Activated B cell treated with CpG ODN at 0.5 μM for 24 hours (primary cell): ENCODE measurements around the gene IL6R. TPM values are rescaled to one million over a fixed set of nuclear protein-coding genes. Genes with fewer than 3 reads are reported as not detected.

Source experiments
- ATAC-seq: fragments of 200-7000 bp; cut with Tn5 transposase; one replicate; pipeline ENCODE4 v1.10.0; 2021; ENCODE audit warnings: low read depth, mild to moderate bottlenecking, moderate library complexity
- CTCF ChIA-PET: fragments of 350-600 bp; sonication (Branson Sonifier 250); formaldehyde crosslinking; loops from one replicate; lab custom pipeline; 2021; ENCODE audit warnings: antibody characterized with exemption; lab: Charles Lee
- POLR2A ChIA-PET: fragments of 350-600 bp; sonication (Branson Sonifier 250); formaldehyde crosslinking; loops from one replicate; lab custom pipeline; 2021; ENCODE audit warnings: antibody characterized with exemption; lab: Charles Lee
- DNase-seq: peaks from one replicate; pipeline ENCODE4 v3.0.0; 2022
- H3K27ac Mint-ChIP-seq: one replicate; pipeline ENCODE4 v1.8.0; 2020; ENCODE audit warnings: mixed read lengths
- H3K27me3 Mint-ChIP-seq: one replicate; pipeline ENCODE4 v1.8.0; 2021; ENCODE audit warnings: mixed read lengths
- H3K36me3 Mint-ChIP-seq: one replicate; pipeline ENCODE4 v1.8.0; 2021; ENCODE audit warnings: low read depth, mixed read lengths
- H3K4me1 Mint-ChIP-seq: one replicate; pipeline ENCODE4 v1.8.0; 2021; ENCODE audit warnings: mixed read lengths
- H3K4me3 Mint-ChIP-seq: one replicate; pipeline ENCODE4 v1.8.0; 2020; ENCODE audit warnings: mild to moderate bottlenecking, mixed read lengths
- H3K9me3 Mint-ChIP-seq: one replicate; pipeline ENCODE4 v1.8.0; 2020; ENCODE audit warnings: mixed read lengths
- CTCF ChIP-seq: fragments of 200-600 bp; IDR thresholded peaks from one replicate; pipeline ENCODE4 v1.8.0; 2022; ENCODE audit warnings: antibody characterized with exemption, mild to moderate bottlenecking
- intact Hi-C: fragments of 100-400 bp; cut with micrococcal nuclease; formaldehyde crosslinking; loops from one replicate; pipeline ENCODE4 v1.15.1; 2024
- total RNA-seq: library from RNA; stranded (reverse); gene quantifications from 2 replicates; pipeline ENCODE4 v1.2.3, GENCODE V29; 2022

Gene IL6R
- total RNA-seq, 1 donor from 2014 or later = 3.3 TPM

DNA sequence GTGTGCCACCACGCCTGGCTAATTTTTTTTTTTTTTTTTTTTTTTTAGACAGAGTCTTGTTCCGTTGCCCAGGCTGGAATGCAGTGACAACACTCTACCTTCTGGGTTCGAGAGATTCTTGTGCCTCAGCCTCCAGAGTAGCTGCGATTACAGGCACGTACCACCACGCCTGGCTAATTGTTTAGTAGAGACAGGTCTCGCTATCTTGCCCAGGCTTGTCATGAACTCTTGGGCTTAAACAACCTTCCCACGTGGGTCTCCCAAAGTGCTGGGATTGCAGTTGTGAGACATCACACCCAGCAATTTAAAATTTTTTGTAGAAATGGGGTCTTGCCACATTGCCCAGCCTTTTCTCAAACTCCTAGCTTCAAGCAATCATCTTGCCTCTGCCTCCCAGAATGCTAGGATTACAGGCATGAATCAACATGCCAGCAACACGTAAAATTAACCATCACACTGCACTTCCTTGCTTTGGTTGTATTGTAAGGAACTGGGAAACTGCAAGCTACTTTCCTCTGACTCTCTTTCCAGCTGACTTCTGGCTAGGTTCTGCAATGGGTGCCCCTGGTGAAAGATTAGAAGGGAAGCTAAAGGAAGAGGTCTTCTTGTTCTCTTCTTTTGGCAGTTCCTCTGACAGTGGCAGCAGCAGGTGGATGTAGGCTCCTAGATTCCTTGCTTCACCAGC lies 13.9 kb upstream of the IL6R start:
- ATAC-seq = no peak
- no peak overlapping the region for H3K4me3 Mint-ChIP-seq
- H3K27me3 Mint-ChIP-seq = peaks cover 4% of the 10 kb centered on the region
- POLR2A ChIA-PET = no interaction called here
- H3K4me1 Mint-ChIP-seq = peaks cover 8% of the 10 kb centered on the region
- intact Hi-C loops = no loop called here
- CTCF ChIA-PET = no interaction called here
- DNase-seq = no peak
- no peak for TF ChIP-seq CTCF
- no peak overlapping the region for H3K27ac Mint-ChIP-seq
- H3K36me3 Mint-ChIP-seq = no peaks in the 10 kb centered on the region
- no peaks in the 10 kb centered on the region for H3K9me3 Mint-ChIP-seq

- Mint-ChIP-seq H3K9me3 (no peaks in the 10 kb centered on the region), H3K4me1 (peaks cover under 1% of the 10 kb centered on the region), H3K27ac (no peak overlapping the region), H3K36me3 (no peaks in the 10 kb centered on the region), H3K4me3 (no peak overlapping the region), H3K27me3 (peaks cover 4% of the 10 kb centered on the region)
- ATAC-seq = no peak
- intact Hi-C loops = no loop called here
- TF ChIP-seq CTCF = no peak
- no peak for DNase-seq
- POLR2A ChIA-PET = interaction anchor here (0.8 kb wide), 1 partner anchor 11 kb away, joined by 3 read pairs; no protein-coding TSS in a partner anchor
- CTCF ChIA-PET = no interaction called here
Measured at GRCh38 chr1:154398141-154398540, 7.0 kb upstream of the IL6R start.

GRCh38 chr1:154398678-154399077 lies 6.5 kb upstream of the IL6R start:
- CTCF ChIA-PET = no interaction called here
- POLR2A ChIA-PET = interaction anchor here (0.8 kb wide), 1 partner anchor 12 kb away, joined by 3 read pairs; no protein-coding TSS in a partner anchor

GRCh38 chr1:154400381-154400801 lies 4.8 kb upstream of the IL6R start:
- intact Hi-C loops = no loop called here
- Mint-ChIP-seq H3K36me3 (no peaks in the 10 kb centered on the region), H3K4me1 (peaks cover 13% of the 10 kb centered on the region), H3K27me3 (no peaks in the 10 kb centered on the region), H3K4me3 (no peak overlapping the region), H3K9me3 (no peaks in the 10 kb centered on the region), H3K27ac (no peak overlapping the region)
- POLR2A ChIA-PET = no interaction called here
- no peak for TF ChIP-seq CTCF
- DNase-seq (no peak), ATAC-seq (no peak)
- CTCF ChIA-PET = interaction anchor here (1.8 kb wide), 1 partner anchor 66 kb away, joined by 4 read pairs; no protein-coding TSS in a partner anchor

More at GRCh38 chr1:154398678-154399077, 6.5 kb upstream of the IL6R start:
- intact Hi-C loops = no loop called here
- no peak for ATAC-seq
- TF ChIP-seq CTCF = no peak
- Mint-ChIP-seq H3K9me3 (no peaks in the 10 kb centered on the region), H3K27ac (no peak overlapping the region), H3K4me3 (no peak overlapping the region), H3K36me3 (no peaks in the 10 kb centered on the region), H3K4me1 (peaks cover 5% of the 10 kb centered on the region), H3K27me3 (peaks cover 4% of the 10 kb centered on the region)
- DNase-seq = no peak

GRCh38 chr1:154402409-154402921 lies 2.7 kb upstream of the IL6R start:
- H3K27ac Mint-ChIP-seq = no peak overlapping the region
- ATAC-seq = no peak
- H3K4me1 Mint-ChIP-seq = peaks cover 31% of the 10 kb centered on the region
- DNase-seq = no peak
- no peaks in the 10 kb centered on the region for H3K36me3 Mint-ChIP-seq
- ChIA-PET CTCF (no interaction called here), POLR2A (no interaction called here)
- intact Hi-C loops = no loop called here
- no peak for TF ChIP-seq CTCF
- H3K27me3 Mint-ChIP-seq = no peaks in the 10 kb centered on the region
- no peaks in the 10 kb centered on the region for H3K9me3 Mint-ChIP-seq
- no peak overlapping the region for H3K4me3 Mint-ChIP-seq
